HG03025 (cell line): ENCODE measurements around the gene CD8B.
"Not testable (repeated sequence)": the region's sequence is repeated elsewhere in the genome, so short reads cannot be mapped to it uniquely, and the experiment has no call there.

Experiments
- ATAC-seq: cut with Tn5 transposase; IDR thresholded peaks from one replicate; pipeline ENCODE4 v1.9.1; 2021; ENCODE audit warnings: mild to moderate bottlenecking, moderate library complexity; ENCODE audit not compliant: unreplicated experiment, low FRiP score

Gene CD8B

DNA sequence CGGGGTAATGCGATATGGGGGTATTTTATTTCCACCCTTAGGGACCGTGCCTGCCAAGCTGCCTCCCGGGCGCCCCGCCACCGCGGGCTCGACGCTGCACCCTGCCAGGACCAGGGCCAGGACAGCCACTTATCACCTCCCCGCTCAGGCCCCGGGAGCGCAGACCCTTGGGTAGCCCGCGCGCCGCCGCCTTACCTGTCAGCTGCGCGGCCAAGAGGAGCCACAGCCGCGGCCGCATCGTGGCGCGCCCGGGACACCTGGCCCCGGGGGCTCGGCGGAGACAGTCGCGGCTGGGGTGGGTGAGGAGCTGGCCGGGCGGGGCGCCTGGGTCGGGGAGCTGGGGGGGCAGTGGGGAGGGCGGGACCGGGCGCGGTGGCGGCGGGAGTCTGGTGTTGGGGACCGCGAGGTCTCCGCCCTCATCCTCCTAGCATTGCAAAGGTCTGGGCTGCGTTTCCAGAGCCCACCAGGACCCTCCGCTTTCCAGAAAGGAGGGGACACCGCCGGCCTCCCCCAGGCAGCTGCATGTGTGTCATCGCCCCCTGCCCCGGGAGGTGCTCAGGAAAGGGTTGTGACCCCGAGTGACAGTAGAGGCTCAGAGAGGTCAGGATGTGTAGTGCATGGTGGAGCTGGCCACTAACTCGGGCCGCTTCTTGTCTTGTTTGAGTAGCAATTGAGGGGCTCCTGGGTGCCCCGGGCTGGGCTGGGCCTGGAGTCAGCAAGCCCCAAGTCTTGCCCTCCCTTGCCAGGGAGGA lies at the start of gene CD8B:
CD8B (minus strand) TSS at position 259 of the 752 bp plus-strand sequence; CDS start at position 238, 21 bp downstream.
- not testable (repeated sequence) for ATAC-seq

DNA sequence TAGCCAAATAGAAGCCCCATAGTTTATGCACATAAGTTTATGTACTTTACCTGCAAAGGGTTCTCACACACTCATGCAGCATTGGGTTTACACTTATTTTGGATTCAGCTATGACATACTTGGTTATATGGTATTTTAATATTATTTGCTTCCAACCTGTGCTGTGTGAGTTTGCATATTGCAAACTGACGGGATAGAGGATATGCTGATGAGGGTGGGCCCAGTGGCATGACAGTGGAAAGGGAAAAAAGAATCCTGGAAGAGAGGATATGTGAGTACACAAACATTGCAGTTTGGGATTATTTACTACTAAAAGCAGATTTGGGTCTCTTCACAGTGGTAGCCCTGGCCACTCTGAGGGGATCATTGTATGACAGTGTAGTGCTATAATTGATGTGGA lies 44.2 kb upstream of the CD8B start:
- not testable (repeated sequence) for ATAC-seq

DNA sequence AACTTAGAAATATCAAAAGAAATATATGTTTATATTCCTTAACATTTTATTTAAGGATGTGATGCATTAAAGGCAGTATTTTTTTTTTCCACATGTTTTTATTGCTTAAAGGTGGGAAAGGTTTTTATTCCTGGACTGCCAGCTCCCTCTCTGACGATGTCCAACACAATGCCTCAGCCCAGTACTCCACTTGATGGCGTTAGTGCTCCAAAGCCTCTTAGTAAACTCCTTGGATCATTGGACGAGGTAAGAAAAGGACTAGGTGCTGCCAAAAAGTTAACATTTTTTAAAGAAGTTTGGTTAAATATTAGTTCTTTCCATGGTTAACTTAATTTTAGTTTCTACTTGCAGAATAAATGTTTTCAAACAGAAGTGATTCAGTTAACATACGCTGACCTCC lies 39.0 kb upstream of the CD8B start:
- not testable (repeated sequence) for ATAC-seq

DNA sequence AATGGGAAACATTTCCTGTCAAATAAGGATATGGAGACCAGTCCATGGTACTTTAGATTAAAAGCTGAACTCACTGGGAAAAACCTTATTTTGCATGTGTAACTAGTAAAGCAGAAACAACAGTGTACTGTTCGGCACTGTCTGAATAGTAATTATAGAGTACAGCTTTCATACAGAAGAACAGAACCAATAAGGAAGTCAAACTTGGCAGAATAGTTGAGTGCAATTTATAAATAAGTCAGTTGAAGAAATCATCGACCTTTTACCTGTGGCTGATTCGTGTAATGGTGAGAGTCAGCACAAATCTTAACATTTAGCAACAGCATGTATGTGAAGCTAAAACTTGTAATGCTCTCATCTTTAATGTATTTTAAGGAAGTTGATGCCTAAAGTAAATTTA lies 24.3 kb upstream of the CD8B start:
- ATAC-seq = not testable (repeated sequence)

DNA sequence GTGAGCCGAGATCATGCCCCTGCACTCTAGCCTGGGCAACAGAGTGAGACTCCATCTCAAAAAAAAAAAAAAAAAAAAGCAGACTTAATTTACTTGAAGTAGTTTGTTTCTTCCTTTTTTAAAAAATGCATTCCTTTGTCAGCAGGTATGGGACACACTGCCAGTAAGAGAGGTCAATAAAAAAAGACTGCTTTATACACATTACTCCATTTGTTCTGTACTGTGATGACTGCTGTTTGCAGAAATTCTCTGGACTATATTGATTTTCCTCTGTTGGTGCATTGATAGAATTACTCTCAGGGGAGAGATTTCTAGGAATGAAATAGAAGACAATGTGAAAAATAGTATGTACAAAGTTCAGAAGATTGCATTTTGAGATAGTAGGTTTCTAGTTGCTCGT lies 21.2 kb upstream of the CD8B start:
- not testable (repeated sequence) for ATAC-seq

DNA sequence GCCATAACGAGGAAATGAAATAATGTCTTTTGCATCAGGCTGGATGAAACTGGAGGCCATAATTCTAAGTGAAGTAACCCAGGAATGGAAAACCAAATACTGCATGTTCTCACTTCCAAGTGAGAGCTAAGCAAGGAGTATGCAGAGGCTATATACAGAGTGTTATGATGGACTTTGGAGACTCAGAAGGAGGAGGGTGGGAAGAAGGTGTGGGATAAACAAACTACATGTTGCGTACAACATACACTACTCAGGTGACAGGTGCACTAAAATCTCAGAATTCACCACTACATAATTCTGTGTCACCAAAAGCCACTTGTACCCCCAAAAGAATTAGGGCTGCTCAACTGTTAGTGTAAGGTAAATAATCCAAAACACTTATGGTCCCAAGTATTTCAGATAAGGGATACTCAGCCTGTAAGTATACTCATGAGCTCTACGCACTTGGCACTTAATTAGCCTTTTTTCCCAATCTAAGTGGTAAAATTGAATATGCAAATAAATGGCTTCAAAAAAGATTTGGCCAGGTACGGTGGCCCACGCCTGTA lies 20.5 kb upstream of the CD8B start:
- not testable (repeated sequence) for ATAC-seq

DNA sequence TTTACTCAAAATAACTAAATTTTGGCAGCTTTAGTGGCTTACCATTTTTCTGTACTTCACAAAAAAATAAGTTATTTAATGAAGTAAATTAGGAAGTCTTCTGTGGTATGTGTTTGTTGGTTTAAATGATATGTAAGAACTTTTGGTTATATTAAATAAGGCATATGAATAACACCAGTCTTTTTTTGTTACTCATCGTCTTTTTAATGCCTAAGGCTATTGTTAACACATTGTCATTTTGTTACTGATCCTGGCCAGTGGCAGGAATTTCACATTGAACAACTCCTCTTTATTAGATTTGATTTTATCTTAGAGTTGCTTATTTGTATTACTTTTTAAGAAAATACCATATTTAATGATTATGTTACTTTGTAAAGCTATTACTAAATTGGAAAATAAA lies 17.3 kb upstream of the CD8B start:
- ATAC-seq = not testable (repeated sequence)

DNA sequence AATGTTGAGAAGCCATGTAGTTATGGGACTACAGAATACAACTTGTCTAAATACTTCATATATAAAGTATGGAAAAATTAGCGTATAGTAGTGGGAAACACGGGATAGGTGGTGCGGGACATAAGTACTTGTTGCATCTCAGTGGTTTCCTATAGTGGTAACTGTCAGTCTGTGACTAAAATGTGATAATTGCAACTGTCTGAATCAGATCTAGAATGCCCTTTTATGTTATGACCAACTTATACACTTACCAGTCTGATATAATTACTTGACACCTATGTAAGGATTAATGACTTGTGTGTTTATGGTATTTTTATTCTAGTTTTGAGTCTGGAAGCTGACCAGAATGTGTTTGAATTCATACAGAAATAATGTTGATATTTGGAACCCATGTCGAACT lies 9.3 kb upstream of the CD8B start:
- not testable (repeated sequence) for ATAC-seq

DNA sequence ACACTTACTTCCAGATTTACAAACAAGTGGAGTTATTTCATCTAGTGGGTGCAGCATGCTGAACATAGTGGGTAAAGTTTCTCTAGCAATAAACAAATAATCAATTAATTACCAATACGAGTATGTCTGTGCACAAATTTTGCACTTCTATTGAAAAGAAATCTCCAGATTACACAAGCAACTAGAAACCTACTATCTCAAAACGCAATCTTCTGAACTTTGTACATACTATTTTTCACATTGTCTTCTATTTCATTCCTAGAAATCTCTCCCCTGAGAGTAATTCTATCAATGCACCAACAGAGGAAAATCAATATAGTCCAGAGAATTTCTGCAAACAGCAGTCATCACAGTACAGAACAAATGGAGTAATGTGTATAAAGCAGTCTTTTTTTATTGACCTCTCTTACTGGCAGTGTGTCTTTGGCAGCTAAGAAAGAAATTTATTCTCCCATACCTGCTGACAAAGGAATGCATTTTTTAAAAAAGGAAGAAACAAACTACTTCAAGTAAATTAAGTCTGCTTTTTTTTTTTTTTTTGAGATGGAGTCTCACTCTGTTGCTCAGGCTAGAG lies 7.3 kb upstream of the CD8B start:
- not testable (repeated sequence) for ATAC-seq

DNA sequence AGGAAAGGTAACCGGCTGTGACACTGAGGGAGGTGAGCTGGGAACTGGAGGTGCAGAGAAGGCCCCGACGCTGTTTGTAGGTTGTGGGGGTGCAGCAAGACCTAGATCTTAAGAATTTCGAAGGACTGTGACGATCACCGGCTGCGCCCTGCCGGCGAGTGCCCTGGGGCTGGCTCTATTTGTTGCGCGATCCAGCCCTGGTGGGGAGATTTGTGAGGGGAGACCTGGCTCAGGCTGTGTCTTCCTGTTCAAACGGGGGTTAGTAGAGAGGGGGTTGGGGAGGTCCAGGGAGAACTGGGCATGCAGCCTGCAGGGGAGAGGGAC lies 656 bp upstream of the CD8B start:
- not testable (repeated sequence) for ATAC-seq

DNA sequence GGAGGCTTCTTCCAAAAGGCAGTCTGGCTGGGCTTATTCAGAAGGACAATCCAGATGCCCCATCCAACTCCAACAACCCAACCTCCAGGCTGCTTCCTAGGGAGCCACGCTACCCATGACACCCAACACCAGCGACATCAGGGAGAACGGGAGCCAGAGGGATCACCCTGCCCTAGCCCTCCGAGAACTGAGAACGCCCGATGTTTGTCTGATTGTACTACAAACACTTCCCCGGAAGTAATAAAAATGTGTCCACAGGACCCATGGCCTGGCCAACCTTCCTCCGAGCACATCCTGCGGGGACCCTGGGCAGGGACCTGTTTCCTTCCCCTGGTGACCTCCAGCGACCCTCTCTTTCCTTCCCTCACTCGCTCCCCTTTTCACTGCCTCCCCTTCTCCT lies 511 bp downstream of the CD8B start:
- not testable (repeated sequence) for ATAC-seq

DNA sequence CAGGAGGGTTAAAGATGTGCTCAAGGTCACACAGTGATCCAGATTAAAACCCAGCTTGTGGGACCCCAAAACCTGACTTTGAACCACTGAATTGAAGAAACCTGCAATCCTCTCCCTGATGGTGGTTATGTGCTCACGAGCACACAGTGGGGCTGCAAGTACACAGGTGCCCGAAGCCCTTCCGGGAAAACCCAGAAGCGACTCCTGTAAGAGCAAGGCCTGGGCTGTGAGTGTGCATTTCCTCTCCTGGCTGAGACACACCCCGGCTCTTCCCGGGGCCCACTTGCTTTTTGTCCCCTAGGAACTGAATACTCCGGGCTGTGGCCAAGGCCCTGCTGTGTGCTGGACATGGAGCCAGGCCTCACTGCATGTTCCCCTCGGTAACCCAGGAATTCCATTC lies 1.1 kb downstream of the CD8B start:
- not testable (repeated sequence) for ATAC-seq

DNA sequence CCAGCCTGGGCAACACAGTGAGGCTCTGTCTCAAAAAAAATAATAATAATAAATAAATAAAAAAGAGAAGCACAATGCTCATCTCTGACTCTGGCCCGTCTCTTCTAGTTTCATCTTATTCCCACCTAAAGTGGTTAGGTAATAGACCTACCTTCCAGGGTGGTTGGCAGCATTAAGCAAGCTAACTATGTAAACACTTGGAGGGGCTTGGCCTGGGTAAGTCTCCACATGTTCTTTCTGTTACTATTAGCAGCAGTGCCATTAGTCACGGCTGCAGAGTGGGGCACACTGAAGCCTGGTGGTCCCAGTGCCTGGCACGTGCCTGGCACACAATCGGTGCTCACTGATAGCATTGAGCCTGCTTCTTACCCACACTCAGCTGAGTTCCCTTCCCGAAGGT lies 4.0 kb downstream of the CD8B start:
- not testable (repeated sequence) for ATAC-seq

DNA sequence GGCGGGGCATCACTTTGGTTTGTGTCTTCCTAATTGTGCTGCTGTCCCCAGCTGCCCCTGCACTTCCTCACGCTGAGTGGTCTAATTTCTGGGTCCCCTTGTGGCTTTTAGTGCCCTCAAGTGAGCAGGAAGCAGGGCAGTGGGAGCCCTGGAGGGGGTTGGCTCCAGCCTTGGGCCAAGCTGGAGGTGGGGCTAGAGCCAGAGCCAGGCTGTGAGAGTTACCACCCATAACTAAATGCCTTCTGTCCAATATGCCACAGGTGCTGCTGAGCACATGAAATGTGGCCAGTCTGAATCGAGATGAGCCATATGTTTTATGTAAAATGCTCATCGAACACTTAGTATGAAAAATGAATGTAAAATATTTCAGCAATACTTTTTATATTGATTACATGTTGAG lies 5.2 kb downstream of the CD8B start:
- ATAC-seq = not testable (repeated sequence)

DNA sequence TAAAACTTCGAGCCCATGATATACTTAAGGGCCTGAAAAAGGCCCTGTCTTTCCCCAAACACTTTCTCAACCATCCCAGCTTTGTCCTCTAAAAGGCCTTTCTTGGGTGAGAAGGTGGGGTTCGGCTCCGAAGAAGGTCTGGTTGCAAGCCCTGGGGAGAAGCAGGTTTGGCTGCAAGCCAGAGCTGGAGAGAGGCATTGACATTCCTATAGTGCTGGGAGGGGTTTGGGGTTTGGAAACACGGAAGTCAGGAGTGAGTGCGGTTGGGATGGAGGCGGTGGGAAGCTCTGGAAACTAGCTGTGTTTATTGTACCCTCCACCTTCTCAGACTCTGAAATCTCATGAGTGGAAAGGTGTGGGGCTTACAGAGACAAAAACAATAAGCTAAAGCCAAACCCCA lies 5.7 kb downstream of the CD8B start:
- not testable (repeated sequence) for ATAC-seq

DNA sequence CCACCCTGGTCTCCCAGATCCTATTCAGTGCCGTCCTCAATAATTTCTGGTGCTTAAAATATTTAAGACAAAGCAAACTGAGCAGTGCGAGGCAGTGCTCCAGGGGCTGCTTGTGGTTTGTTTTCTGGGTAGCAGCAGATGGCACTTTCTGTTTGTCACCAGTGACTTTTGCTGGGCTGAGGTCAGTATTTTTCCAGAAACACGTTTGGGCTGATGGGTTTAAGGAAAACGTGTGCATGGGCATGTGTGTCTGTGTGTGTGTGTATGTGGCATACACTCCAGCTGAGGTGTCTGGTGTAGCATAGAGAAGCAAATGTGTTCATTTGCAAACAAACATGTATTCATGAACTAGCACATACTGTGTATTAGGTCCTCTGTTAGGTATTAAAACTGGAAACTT lies 10.1 kb downstream of the CD8B start:
- ATAC-seq = not testable (repeated sequence)

DNA sequence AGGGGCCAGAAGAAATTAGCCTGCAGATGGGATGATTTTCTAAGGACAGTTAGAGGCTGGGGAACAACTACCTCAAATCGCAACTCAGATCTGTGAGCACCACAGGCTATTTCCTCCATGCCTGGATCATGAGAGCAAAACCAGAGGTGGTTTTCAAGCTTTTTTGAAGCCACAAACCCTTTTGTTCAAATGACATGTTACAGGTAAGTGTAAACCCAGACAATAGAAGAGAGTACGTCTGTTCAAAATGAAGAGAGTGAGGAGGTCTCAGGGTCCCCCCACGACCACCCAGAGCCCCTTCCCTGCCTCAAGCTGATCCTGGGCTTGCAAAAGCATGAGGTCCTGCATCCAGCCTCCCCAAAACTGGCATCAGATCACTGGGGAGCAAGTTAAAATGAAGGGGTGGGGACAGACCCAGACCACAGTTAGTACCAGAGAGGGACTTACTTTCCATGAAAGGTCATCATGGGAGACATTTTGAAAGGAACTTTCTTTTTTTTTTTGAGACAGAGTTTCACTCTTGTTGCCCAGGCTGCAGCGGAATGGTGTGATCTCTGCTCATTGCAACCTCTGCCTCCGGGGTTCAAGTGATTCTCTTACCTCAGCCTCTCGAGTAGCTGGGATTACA lies 19.0 kb downstream of the CD8B start:
- ATAC-seq = not testable (repeated sequence)

DNA sequence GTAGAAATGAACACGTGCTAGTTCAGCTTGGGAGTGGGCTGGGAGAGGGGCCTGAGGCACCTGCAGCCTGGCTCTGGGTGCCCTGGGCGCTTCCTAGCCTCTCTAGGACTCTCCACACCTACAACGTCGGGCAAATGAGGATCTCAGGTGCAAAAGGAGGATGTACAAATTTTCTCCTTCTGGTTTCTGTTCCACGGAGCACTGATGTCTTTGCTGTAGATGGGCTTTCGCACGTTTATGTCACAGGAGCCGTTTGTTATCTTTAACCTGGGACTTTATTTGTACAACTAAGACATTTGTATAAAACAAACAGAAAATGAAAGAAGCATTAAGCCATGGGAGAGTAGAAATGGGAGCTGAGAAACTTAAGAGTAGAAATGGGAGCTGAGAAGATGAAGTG lies 20.4 kb downstream of the CD8B start:
- ATAC-seq = not testable (repeated sequence)

DNA sequence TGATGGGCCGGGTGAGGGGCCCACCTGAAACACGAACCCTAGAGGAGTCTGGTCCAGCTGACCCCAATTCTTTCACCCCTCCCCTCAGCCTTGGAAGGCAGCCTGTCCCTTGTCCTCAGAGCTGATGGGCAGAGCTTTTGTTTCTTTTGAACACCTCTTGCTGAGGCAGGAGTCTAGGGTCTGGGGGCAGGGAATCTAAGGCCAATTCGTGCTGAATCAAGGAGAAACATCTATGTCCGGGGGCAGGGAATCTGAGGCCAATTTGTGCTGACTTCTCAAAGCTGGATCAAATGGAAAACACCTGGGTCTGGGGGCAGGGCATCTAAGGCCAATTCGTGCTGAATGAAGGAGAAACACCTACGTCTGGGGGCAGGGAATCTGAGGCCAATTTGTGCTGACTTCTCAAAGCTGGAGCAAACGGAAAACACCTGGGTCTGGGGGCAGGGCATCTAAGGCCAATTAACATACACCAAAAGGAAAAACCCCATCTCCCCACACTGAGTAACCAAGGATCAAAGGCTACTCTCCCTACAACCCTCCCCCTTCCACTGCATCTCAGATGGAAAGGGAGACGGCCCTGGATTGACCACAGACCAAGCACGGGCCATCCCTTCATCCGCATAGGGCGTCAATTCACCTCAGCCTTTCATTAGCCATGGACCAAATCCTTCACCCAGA lies 21.7 kb downstream of the CD8B start:
- ATAC-seq = not testable (repeated sequence)

DNA sequence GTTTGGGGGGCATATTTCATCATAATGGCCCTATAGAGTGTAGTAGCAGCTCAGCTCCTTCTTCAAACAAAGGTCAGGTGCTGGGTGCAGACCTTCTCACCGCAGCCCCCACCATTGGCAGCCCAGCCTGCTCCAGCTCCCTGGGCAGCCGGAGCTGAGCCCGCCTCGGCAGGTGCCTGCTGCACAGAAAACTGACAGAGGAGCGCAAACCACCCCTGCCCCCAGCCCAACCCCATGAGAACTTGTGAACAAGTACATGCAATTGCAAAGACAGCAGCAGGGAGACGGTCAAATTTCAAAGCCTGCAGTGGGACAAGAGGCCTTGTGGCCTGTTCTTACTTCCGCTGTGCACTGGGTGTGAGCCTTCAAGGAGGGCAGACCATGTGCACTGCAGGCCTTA lies 22.2 kb downstream of the CD8B start:
- ATAC-seq = not testable (repeated sequence)

DNA sequence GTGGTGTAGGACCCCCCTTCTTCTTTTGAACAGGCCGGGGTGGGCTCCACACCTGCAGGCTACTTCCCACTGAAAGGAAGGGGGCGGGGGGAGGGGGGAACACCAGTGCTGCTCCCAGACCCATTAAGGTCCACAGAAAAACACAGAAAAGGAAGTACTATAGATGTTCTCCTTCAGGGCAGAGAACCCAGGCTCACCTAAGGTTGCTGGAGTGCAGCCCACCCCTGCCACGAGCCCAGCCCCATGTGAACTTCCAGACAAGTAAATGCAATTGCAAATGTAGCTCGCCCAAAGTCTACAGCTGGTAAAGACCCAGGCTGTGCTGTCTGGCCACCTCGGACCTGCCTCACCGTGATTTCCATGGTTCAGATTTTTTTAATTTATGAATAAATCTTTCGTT lies 24.0 kb downstream of the CD8B start:
- ATAC-seq = not testable (repeated sequence)
